ENCODE results near the gene FNDC10.

Gene FNDC10

DNA sequence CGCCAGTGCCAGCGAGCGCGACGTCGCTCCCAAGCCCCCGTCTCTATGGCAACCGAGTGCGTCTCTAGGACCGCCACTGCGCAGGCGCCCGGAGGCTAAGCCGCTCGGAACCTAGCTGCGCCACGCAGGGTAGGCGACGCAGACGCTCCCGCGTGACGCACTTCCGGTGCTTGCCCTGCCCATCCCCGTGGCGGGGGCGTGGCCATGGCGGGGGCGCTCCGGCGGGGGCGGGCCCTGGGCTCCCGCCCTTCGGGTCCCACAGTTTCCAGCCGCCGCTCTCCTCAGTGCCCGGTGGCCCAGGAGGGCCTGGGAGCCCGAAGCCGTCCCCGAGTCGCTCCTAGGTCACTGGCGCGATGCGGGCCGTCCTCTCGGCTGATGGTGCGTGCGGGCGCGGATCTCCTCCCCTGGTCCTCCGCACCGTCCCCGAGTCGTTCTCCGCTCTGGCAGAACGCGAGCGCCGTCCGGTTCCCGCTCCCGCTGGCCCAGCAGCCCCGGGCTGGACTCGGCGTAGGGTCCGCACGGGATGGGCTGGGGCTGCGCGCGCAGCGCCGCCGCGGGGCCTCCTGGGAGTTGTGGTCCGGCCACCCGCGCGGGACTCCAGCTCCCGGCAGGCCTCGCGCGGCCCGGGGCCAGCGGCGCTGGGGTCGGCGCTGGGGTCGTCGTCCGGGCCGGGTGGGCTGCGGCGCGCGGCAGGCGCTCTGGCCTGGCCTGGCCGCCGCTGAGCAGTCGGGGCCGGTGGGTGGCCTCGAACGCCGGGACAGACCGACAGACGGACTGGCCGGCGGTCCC lies 15.5 kb upstream of the FNDC10 start, which contains the start of gene MIB2:
Gene MIB2, plus strand, starts transcription at position 245 of the 789 bp plus-strand sequence. CDS start 7,953 bp downstream, outside the sequence.
- no peak for FAIRE-seq

DNA sequence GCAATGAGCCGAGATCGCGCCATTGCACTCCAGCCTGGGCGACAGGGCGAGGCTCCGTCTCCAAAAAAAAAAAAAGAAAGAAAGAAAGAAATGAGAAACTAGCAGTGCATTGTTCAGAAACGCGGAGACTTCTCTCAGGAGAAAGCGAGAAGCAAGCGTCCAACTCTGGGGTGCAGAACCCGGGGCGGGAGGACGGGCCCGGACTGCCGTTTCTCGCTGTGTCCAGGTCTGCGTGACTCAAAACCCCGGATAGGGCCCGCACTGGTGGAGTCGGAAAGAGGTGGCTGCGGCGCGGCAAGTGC lies 15.0 kb upstream of the FNDC10 start:
- FAIRE-seq = no peak

DNA sequence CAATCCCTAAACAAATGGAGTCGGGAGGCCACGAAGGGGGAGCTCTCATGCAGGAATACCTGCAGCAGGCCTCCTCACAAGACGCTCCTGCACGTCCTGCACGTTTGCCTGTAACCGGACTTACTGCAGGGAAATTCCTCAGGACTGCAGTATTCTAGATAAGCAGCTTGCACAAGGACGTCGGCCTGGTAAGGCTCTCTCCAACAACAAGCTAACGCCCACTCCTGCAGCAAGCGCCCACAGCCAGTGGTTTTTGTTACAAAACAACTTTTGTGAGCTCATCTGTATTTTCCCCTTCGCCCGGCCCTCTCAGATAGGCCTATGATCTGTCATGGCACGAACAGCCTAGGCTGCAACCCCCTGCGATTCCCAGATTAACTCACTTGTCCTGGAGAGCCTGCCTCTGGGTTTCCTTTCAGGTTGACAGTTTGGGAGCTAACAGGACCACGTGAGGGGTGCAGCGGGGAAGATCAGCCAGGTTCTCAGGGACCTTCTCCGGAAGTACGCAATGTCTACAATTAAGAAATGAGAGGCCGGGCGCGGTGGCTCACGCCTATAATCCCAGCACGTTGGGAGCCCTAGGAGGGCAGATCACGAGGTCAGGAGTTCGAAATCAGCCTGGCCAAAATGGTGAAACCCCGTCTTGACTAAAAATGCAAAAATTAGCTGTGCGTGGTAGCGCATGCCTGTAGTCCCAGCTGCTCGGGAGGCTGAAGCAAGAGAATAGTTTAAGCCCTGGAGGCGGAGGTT lies 14.4 kb upstream of the FNDC10 start:
- no peak for FAIRE-seq

DNA sequence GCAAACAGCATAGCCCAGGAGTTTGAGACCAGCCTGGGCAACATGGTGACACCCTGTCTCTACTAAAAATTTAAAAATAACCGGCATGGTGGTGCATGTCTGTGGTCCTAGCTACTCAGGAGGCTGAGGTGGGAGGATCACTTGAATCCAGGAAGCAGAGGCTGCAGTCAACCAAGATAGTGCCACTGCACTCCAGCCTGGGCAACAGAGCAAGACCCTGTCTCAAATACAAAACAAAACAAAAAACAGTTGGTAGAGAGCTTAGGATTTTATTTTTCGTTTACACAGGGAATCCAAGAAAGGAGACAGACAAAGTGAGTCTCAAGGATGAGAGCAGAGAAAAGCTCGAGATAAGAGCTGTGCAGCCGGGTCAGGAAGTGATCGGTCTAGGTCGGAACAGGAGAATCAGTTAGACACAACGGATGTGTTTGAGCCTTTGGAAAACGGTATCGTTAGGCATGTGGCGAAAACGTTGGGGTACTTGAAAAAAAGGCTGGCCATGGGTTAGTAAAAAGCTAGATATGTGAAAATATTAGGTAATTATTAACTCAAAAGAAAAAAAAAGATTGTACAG lies 13.7 kb upstream of the FNDC10 start:
- no peak for FAIRE-seq

GRCh38 chr1:1612104-1612400 lies 12.1 kb upstream of the FNDC10 start:
- no peak for FAIRE-seq

DNA sequence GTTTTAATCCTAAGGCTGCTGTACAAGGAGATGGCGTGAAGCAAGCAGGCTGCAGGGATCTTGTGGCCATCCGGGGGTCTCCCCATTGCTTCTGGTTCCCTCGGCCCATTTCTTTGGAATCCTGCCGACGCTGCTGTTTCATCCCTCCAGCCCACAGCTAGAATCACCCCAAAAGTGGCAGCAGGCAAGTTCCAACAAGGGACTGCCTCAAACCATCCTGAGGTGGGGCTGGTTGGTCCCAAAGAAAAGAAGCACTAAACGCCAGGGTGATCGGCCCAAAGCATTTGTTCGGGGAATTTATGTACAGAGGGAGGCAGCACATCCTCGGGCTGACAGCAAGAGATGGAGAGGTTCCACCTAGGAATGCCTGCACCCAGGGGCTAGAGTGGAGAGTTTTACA lies 10.9 kb upstream of the FNDC10 start:
- no peak for FAIRE-seq

GRCh38 chr1:1609822-1610485 lies 10.0 kb upstream of the FNDC10 start:
- no peak for FAIRE-seq

- no peak for FAIRE-seq
Measured at GRCh38 chr1:1606232-1606631, 6.3 kb upstream of the FNDC10 start.

GRCh38 chr1:1605724-1606123 lies 5.8 kb upstream of the FNDC10 start:
- no peak for FAIRE-seq

- no peak for FAIRE-seq
Measured at GRCh38 chr1:1605034-1605591, 5.2 kb upstream of the FNDC10 start.

- no peak for FAIRE-seq
Measured at GRCh38 chr1:1604374-1605033, 4.6 kb upstream of the FNDC10 start.

GRCh38 chr1:1603671-1604373 lies 3.9 kb upstream of the FNDC10 start:
- no peak for FAIRE-seq

DNA sequence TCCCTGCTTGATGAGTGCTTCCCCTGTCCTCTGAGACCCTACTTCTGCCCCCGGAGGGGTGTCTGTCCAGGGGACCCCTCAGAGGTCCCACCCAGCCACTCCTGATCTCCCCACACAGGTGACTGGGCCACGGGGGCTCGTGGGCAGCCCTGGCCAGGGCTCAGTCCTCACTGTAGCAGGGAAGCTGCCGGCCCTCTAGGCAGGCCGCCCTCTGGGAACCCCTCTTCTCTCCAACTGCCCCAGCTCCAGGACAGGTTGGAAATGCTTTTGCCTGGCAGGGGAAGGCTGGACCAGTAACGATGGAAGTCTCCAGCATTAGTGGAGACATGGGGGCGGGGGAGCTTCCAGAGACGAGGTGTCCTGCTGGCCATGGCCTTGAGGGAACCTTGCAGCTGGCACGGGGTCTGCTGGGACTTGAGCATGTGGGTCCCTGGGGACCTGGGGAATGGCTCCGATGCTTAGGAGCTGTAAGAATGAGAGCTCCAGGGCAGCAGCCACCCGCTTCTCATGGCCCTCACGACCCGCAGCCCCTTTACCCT lies 3.1 kb upstream of the FNDC10 start:
- no peak for FAIRE-seq

GRCh38 chr1:1602304-1602967 lies 2.5 kb upstream of the FNDC10 start:
- no peak for FAIRE-seq

DNA sequence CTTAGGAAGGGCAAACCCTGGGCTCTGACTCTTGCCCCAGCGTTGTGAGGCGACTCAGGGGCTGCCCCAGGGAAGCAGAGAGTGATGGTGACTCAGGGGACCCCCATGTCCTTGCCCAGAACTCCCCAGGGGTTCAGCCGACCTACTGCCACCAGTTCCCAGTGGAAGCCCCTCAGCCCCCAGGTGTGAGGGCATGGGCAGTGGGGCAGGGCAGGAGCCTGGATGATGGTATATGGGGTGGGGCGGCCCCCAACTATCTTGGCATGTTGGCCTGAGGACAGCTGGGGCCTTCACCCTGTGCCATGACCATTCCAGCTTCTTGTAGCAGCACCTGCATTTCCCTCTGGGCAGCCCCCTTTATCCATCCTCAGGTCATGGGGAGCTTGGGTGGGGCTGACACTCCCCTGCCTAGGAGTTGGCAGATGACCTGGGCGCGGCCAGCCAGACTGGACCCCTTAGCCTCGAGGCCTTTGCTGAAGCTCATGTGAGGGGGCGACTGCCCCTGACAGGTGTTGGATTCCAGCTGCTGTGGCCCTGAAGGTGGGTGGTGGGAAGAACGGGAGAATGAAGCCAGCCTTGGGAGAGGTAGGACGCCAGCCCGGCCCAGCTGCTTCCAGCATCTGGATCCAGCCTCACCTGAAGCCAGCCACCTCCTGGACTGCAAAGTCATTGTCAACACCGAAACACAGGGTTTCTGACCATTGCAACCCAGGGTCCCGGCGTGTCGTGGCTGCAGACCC lies 1.8 kb upstream of the FNDC10 start:
- FAIRE-seq = no peak

DNA sequence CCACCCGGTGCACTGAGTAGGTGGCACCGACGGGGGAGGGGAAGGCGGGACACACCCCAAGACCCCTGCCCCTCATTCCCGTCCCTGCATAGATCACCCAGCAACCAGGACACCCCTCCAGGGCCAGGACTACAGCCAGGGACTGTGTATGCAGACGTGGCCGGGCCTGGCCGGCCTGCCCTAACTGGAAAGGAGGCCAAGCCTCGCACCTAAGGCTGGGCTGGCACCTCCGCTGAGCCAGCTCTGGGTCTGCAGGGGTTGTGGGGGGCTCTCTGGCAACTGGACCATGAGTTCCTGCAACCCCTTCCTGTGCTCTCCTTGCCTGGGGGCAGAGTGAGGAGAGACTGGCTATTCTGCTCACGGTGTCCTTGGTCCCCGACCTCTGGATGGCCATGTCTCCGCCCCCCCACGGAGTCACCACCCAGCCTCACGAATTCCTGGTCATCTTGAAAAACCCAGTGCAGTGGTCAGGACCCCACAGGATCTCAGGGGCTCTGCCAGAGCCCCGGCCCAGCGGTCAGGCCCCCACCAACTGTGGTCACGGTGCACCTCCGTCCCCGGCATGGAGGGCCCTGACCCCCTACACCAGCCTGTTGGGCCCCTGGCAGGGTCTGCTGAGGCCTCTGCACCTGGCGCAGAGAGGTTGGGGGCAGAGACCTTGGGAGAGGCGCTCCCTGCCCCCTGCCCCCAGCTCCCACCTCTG lies 1.1 kb upstream of the FNDC10 start:
- FAIRE-seq = no peak

DNA sequence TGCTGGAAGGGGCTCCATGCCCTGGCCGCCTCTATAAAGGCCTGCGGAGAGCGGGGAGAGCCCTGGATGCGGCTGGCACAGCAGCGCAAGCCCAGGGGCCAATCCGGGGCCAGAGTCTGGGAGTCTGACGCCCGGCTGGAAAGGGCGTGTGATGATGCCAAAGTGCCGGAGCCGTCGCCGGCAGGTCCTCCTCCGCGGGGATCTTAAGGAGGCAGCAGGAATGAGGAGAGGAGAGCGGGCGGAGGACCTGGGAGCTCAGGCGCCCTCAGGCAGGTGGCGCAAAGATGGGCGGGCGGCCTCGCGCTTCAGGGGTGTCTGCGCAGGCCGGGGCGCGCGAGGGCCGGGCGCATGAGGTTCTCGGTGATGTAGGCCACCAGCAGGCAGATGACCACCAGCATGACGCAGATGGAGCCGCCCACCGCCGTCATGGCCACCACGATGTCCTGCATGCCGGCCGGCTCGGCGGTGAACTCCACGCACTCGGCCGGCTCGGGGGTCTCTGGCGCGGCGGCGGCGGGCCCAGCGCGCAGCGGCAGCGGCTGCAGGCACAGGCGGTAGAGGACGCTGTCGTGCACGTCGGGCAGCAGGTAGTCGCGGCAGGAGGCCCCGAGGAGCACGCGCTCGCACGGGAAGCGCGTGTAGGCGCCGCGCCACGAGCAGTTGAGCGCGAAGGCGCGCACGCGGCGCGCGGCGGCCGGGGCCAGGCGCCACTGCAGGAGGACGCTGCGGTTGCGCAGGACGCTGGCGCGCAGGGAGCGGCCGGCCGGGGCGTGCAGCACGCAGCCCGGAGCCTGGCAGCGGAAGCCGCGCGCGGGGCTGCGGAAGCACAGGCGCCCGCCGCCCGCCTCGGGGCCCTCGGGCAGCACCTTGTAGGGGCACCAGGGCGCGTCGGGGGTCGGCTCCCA lies 653 bp downstream of the FNDC10 start:
- no peak for FAIRE-seq

- no peak for FAIRE-seq
Measured at GRCh38 chr1:1598720-1599029, 1.3 kb downstream of the FNDC10 start.

Measured in TTC549 (cell line).